Right lobe of liver (tissue), 6 donors: Measurements from ENCODE around the gene LRP10. TPM values are rescaled to one million over a fixed set of nuclear protein-coding genes. Genes with fewer than 3 reads are reported as not detected.
"Not testable (repeated sequence)": the region's sequence is repeated elsewhere in the genome, so short reads cannot be mapped to it uniquely, and the experiment has no call there.

Experiments used
- ATAC-seq, 4 donors: fragments of 200-7000 bp; cut with Tn5 transposase; one replicate each; pipeline ENCODE4 v1.9.1; 2020; ENCODE audit warnings: mild to moderate bottlenecking in 4 of 4, moderate library complexity in 4 of 4
- DNase-seq, 3 donors: peaks; one replicate each; pipeline ENCODE4 v3.0.0-alpha.2; 2020
- H3K27ac ChIP-seq, 3 donors: fragments of 200-600 bp; one replicate each; pipeline ENCODE4 v1.8.0; 2022
- H3K27me3 ChIP-seq, 2 donors: fragments of 200-600 bp; one replicate each; pipeline ENCODE4 v1.8.0; 2022
- H3K36me3 ChIP-seq, 4 donors: fragments of 200-600 bp; sonication (generic) in 1 of 4; one replicate each; pipeline versions ENCODE4 v1.5.1 to v1.8.0; 2017 to 2022; ENCODE audit warnings: control low read depth in 1 of 4
- H3K4me1 ChIP-seq, 4 donors: fragments of 200-600 bp; sonication (generic) in 1 of 4; one replicate each; pipeline versions ENCODE4 v1.5.1 to v1.8.0; 2017 to 2022; ENCODE audit warnings: control low read depth in 1 of 4
- H3K4me3 ChIP-seq, 3 donors: fragments of 200-600 bp; one replicate each; pipeline ENCODE4 v1.8.0; 2022
- H3K9me3 ChIP-seq, 4 donors: fragments of 200-600 bp; sonication (generic) in 1 of 4; one replicate each; pipeline versions ENCODE4 v1.5.1 to v1.8.0; 2017 to 2022; ENCODE audit warnings: control low read depth in 1 of 4
- CTCF ChIP-seq, 4 donors: fragments of 200-600 bp in 3 of 4; fragments of 450-650 bp in 1 of 4; IDR thresholded peaks; one replicate each; pipeline versions ENCODE4 v1.5.1 to v1.8.0; 2016 to 2022; ENCODE audit warnings: antibody characterized with exemption in 4 of 4, mild to moderate bottlenecking in 2 of 4
- POLR2A ChIP-seq: fragments of 450-650 bp; IDR thresholded peaks from one replicate; pipeline ENCODE4 v1.6.1; 2017; ENCODE audit warnings: antibody characterized with exemption, mild to moderate bottlenecking
- WGBS: methylation state at CpG from one replicate; pipeline ENCODE4 v1.1.6; 2018; ENCODE audit warnings: low coverage, low lambda C conversion rate; ENCODE audit not compliant: insufficient coverage; ENCODE audit errors: missing lambda C conversion rate; 5-methylcytosine and 5-hydroxymethylcytosine counted together
- intact Hi-C, 2 donors: fragments of 100-400 bp; cut with DNase I; formaldehyde crosslinking; loops; one replicate each; pipeline versions ENCODE4 v1.11.2 to v1.14.1; 2022
- total RNA-seq, 6 experiments: library from RNA; depleted of rRNA in 2 of 6; stranded (reverse); fragments of >200 nt in 2 of 6; fragmentation: NEBNext Ultra II Directional in 3 of 6; extraction: Animal tissue kit (Norgen Biotek cat#: 25700) in 3 of 6; gene quantifications; one replicate each; pipeline versions ENCODE4 v1.1.0 to v1.2.4, GENCODE V29; 2016 to 2023
- donor health status: DM: no; HTN: yes; CAD: no.
- donor health status: DM: no; HTN: no; CAD: no.
- donor health status: DM: no; HTN: no; CAD: no.
- donor health status: DM: no; HTN: yes; CAD: no.
- donor health status: DM: no; HTN: yes; CAD: no.

Gene LRP10
- total RNA-seq, 6 experiments from 2014 or later: 31.0 to 54.5 (median 44.6) TPM

- WGBS: 76% methylated on average over 7 of the region's 19 CpGs
- H3K4me3 ChIP-seq: no peak overlapping the region
- H3K27ac ChIP-seq: peak overlapping the region in 1 of 3 donors; percentile 47
- no peaks in the 10 kb centered on the region for H3K4me1 ChIP-seq
- ATAC-seq (no peak), DNase-seq (peak in 1 of 3 donors; percentile 45)
- H3K36me3 ChIP-seq: peaks cover 0 to 6% (median 0%) of the 10 kb centered on the region in 4 donors
- no peak for TF ChIP-seq CTCF (IDR thresholded peaks at IDR 0.05)
- TF ChIP-seq POLR2A: no peak
- intact Hi-C loops: no loop called here
- H3K27me3 ChIP-seq: no peaks in the 10 kb centered on the region
- no peaks in the 10 kb centered on the region for H3K9me3 ChIP-seq
Observed at GRCh38 chr14:22849212-22849819, 22.2 kb upstream of the LRP10 start.

GRCh38 chr14:22850944-22851764 is 20.4 kb upstream of the LRP10 start:
- peak; percentile 63 to 78 (median 74) for DNase-seq
- 63% methylated on average over 4 of the region's 9 CpGs for WGBS

GRCh38 chr14:22852178-22852577 is 19.4 kb upstream of the LRP10 start:
- DNase-seq, H3K4me1 ChIP-seq, ATAC-seq, H3K27me3 ChIP-seq, intact Hi-C loops, H3K9me3 ChIP-seq, H3K36me3 ChIP-seq, H3K4me3 ChIP-seq: not testable (repeated sequence)
- WGBS: 80% methylated on average over 12 of the region's 12 CpGs
- peak overlapping the region in 2 of 3 donors; percentile 63 to 74 for H3K27ac ChIP-seq

More at GRCh38 chr14:22850944-22851764, 20.4 kb upstream of the LRP10 start:
- intact Hi-C loops: no loop called here
- H3K27me3 ChIP-seq: no peaks in the 10 kb centered on the region
- peak overlapping the region in 2 of 3 donors; percentile 21 to 53 for H3K27ac ChIP-seq
- no peaks in the 10 kb centered on the region for H3K4me1 ChIP-seq
- peak in 1 of 4 donors; percentile 54 for ATAC-seq
- H3K36me3 ChIP-seq: no peaks in the 10 kb centered on the region
- TF ChIP-seq CTCF (IDR thresholded peaks at IDR 0.05) (no peak), POLR2A (no peak)
- no peak overlapping the region for H3K4me3 ChIP-seq
- no peaks in the 10 kb centered on the region for H3K9me3 ChIP-seq

GRCh38 chr14:22852599-22852939 is 19.0 kb upstream of the LRP10 start:
- no peaks in the 10 kb centered on the region for H3K27me3 ChIP-seq
- H3K36me3 ChIP-seq: no peaks in the 10 kb centered on the region
- 35% methylated on average over 2 of the region's 2 CpGs for WGBS
- no peak for ATAC-seq
- no peaks in the 10 kb centered on the region for H3K9me3 ChIP-seq
- H3K27ac ChIP-seq: peak overlapping the region; percentile 63 to 74 (median 72)
- no peak overlapping the region for H3K4me3 ChIP-seq
- no peak for TF ChIP-seq CTCF (IDR thresholded peaks at IDR 0.05)
- no peak for TF ChIP-seq POLR2A
- intact Hi-C loops: no loop called here
- H3K4me1 ChIP-seq: no peaks in the 10 kb centered on the region
- no peak for DNase-seq
